HFFc6 (cell line): ENCODE measurements around the gene MCTP1. TPM values are rescaled to one million over a fixed set of nuclear protein-coding genes. Genes with fewer than 3 reads are reported as not detected.

Source experiments
- DNase-seq: peaks from one replicate; pipeline ENCODE4 v3.0.0-alpha.2; 2018
- H3K27ac Mint-ChIP-seq: 2 replicates; pipeline ENCODE4 v1.8.0; 2020; ENCODE audit warnings: mild to moderate bottlenecking, mixed read lengths
- H3K27me3 Mint-ChIP-seq: 2 replicates; pipeline ENCODE4 v1.8.0; 2021; ENCODE audit warnings: mild to moderate bottlenecking, moderate library complexity, mixed read lengths; ENCODE audit not compliant: insufficient read depth
- H3K36me3 Mint-ChIP-seq: 2 replicates; pipeline ENCODE4 v1.8.0; 2021; ENCODE audit warnings: low read depth, mixed read lengths
- H3K4me1 Mint-ChIP-seq: 2 replicates; pipeline ENCODE4 v1.8.0; 2020; ENCODE audit warnings: low read depth, mixed read lengths
- H3K4me3 Mint-ChIP-seq: 2 replicates; pipeline ENCODE4 v1.8.0; 2020; ENCODE audit warnings: mild to moderate bottlenecking, moderate library complexity, mixed read lengths
- H3K9me3 Mint-ChIP-seq: 2 replicates; pipeline ENCODE4 v1.8.0; 2020; ENCODE audit warnings: mild to moderate bottlenecking, mixed read lengths
- CTCF ChIP-seq: fragments of 200-600 bp; sonication (generic); IDR thresholded peaks from 2 replicates; pipeline ENCODE4 v1.5.0; 2021; ENCODE audit warnings: antibody characterized with exemption, mild to moderate bottlenecking
- total RNA-seq, 6 experiments: library from RNA; stranded (reverse); fragmentation: NEBNext Ultra II Directional; extraction: Animal tissue kit (Norgen Biotek cat#: 25700); gene quantifications; 2 replicates in 1 of 6; 3 replicates in 5 of 6; pipeline ENCODE4 v1.2.3, GENCODE V29; 2021

Gene MCTP1
- total RNA-seq, 6 experiments from 2014 or later, result 1.0 to 5.2 (median 3.9) TPM

- no peaks in the 10 kb centered on the region; the same call in 1 of the 2 replicates for H3K27me3 Mint-ChIP-seq
- no peak overlapping the region for H3K4me3 Mint-ChIP-seq
- no peak overlapping the region for H3K27ac Mint-ChIP-seq
- H3K9me3 Mint-ChIP-seq, result no peaks in the 10 kb centered on the region
- TF ChIP-seq CTCF, result no peak
- no peak for DNase-seq
- H3K4me1 Mint-ChIP-seq, result peaks cover 40% of the 10 kb centered on the region
- no peaks in the 10 kb centered on the region for H3K36me3 Mint-ChIP-seq
These were observed 197.7 kb downstream of the MCTP1 start for GRCh38 chr5:95086927-95087815.

GRCh38 chr5:95084757-95085156, 200.1 kb downstream of the MCTP1 start:
- Mint-ChIP-seq H3K27me3 (no peaks in the 10 kb centered on the region; the same call in 1 of the 2 replicates), H3K27ac (no peak overlapping the region), H3K4me3 (no peak overlapping the region), H3K9me3 (no peaks in the 10 kb centered on the region), H3K4me1 (peaks cover 62% of the 10 kb centered on the region), H3K36me3 (no peaks in the 10 kb centered on the region)
- no peak for TF ChIP-seq CTCF
- no peak for DNase-seq

- Mint-ChIP-seq H3K9me3 (no peaks in the 10 kb centered on the region), H3K4me1 (peaks cover 69% of the 10 kb centered on the region), H3K4me3 (no peak overlapping the region; the same call in 1 of the 2 replicates), H3K36me3 (no peaks in the 10 kb centered on the region), H3K27ac (peak overlapping the region; percentile 25; the same call in 1 of the 2 replicates), H3K27me3 (no peaks in the 10 kb centered on the region)
- DNase-seq, result no peak
- TF ChIP-seq CTCF, result no peak
These were observed 201.3 kb downstream of the MCTP1 start for GRCh38 chr5:95083606-95084005.

GRCh38 chr5:95081982-95082381, 202.9 kb downstream of the MCTP1 start:
- Mint-ChIP-seq H3K27ac (peak overlapping the region; percentile 83), H3K27me3 (no peaks in the 10 kb centered on the region), H3K9me3 (no peaks in the 10 kb centered on the region), H3K4me1 (peaks cover 75% of the 10 kb centered on the region), H3K36me3 (no peaks in the 10 kb centered on the region), H3K4me3 (peak overlapping the region; percentile 83)
- TF ChIP-seq CTCF, result no peak
- DNase-seq, result peak; percentile 43

GRCh38 chr5:95081500-95081960, 203.4 kb downstream of the MCTP1 start:
- Mint-ChIP-seq H3K36me3 (no peaks in the 10 kb centered on the region), H3K4me3 (peak overlapping the region; percentile 83), H3K9me3 (no peaks in the 10 kb centered on the region), H3K4me1 (peaks cover 80% of the 10 kb centered on the region), H3K27me3 (no peaks in the 10 kb centered on the region), H3K27ac (peak overlapping the region; percentile 83)
- peak; percentile 78 for DNase-seq
- no peak for TF ChIP-seq CTCF
